Hepatocyte (in vitro differentiated cells): ENCODE results near the gene DPP10. TPM values are rescaled to one million over a fixed set of nuclear protein-coding genes. Genes with fewer than 3 reads are reported as not detected.
"Not testable (repeated sequence)": the region's sequence is repeated elsewhere in the genome, so short reads cannot be mapped to it uniquely, and the experiment has no call there.

ENCODE experiments used
- DNase-seq: peaks from one replicate; pipeline ENCODE4 v3.0.0-alpha.2; 2016; ENCODE audit warnings: low spot score
- H2AFZ ChIP-seq: fragments of 200-600 bp; sonication (generic); 2 replicates; pipeline ENCODE4 v1.6.0; 2016; ENCODE audit warnings: antibody characterized with exemption, mild to moderate bottlenecking
- H3K27ac ChIP-seq: fragments of 200-600 bp; sonication (generic); 2 replicates; pipeline ENCODE4 v1.5.1; 2016; ENCODE audit warnings: mild to moderate bottlenecking
- H3K27me3 ChIP-seq: fragments of 200-600 bp; sonication (generic); 2 replicates; pipeline ENCODE4 v1.6.1; 2016
- H3K36me3 ChIP-seq: fragments of 200-600 bp; sonication (generic); replicated peaks from 2 replicates; pipeline ENCODE4 v1.5.1; 2016; ENCODE audit warnings: low read depth; ENCODE audit not compliant: insufficient read depth
- H3K4me1 ChIP-seq: fragments of 200-600 bp; sonication (generic); 2 replicates; pipeline ENCODE4 v1.5.1; 2016; ENCODE audit warnings: mild to moderate bottlenecking, moderate library complexity; ENCODE audit not compliant: insufficient read depth
- H3K4me2 ChIP-seq: fragments of 200-600 bp; sonication (generic); 2 replicates; pipeline ENCODE4 v1.6.0; 2016
- H3K4me3 ChIP-seq: fragments of 200-600 bp; sonication (generic); 2 replicates; pipeline ENCODE4 v1.5.1; 2016; ENCODE audit warnings: mild to moderate bottlenecking
- H3K79me2 ChIP-seq: fragments of 200-600 bp; sonication (generic); 2 replicates; pipeline ENCODE4 v1.6.0; 2017; ENCODE audit warnings: mild to moderate bottlenecking
- H3K9me2 ChIP-seq: fragments of 200-600 bp; sonication (generic); replicated peaks from 2 replicates; pipeline ENCODE4 v1.6.0; 2017; ENCODE audit warnings: mild to moderate bottlenecking; ENCODE audit not compliant: insufficient read depth
- H3K9me3 ChIP-seq: fragments of 200-600 bp; sonication (generic); 2 replicates; pipeline ENCODE4 v1.5.1; 2016; ENCODE audit warnings: low read depth, mild to moderate bottlenecking
- H4K20me1 ChIP-seq: fragments of 200-600 bp; sonication (generic); 2 replicates; pipeline ENCODE4 v1.6.0; 2016; ENCODE audit warnings: mild to moderate bottlenecking; ENCODE audit not compliant: insufficient read depth, poor library complexity, severe bottlenecking
- EZH2 ChIP-seq: fragments of 200-600 bp; sonication (generic); IDR thresholded peaks from 2 replicates; pipeline ENCODE4 v1.6.1; 2016; ENCODE audit warnings: antibody characterized with exemption, mild to moderate bottlenecking, borderline replicate concordance
- EZH2phosphoT487 ChIP-seq: fragments of 200-600 bp; sonication (generic); IDR thresholded peaks from one replicate; pipeline ENCODE4 v1.6.1; 2018; ENCODE audit warnings: antibody characterized with exemption, mild to moderate bottlenecking, low read depth, moderate library complexity; ENCODE audit not compliant: unreplicated experiment, severe bottlenecking
- whole genome bisulfite sequencing: methylation state at CpG from one replicate; pipeline ENCODE4 v1.1.6; 2016; ENCODE audit warnings: low lambda C conversion rate; ENCODE audit errors: missing lambda C conversion rate; 5-methylcytosine and 5-hydroxymethylcytosine counted together
- polyA plus RNA-seq: library from polyadenylated mRNA; unstranded; fragments of >200 nt; fragmentation: Nextera tagmentation; extraction: Ambion mirVana; gene quantifications from 2 replicates; pipeline ENCODE4 v1.2.1, GENCODE V29; 2016
- total RNA-seq: library from RNA; depleted of rRNA; stranded (reverse); fragments of >200 nt; gene quantifications from 2 replicates; pipeline ENCODE4 v1.2.3, GENCODE V29; 2014
- TF ChIP-seq, protein P1 (sequence below): fragments of 200-600 bp; sonication (generic); IDR thresholded peaks from 2 replicates; pipeline ENCODE4 v1.5.1; 2016; ENCODE audit warnings: antibody characterized with exemption, mild to moderate bottlenecking; ENCODE audit not compliant: poor library complexity

DPP10 gene
- total and polyA plus RNA-seq, 2 experiments from 2014 or later, result 5.0 to 15.7 TPM

DNA sequence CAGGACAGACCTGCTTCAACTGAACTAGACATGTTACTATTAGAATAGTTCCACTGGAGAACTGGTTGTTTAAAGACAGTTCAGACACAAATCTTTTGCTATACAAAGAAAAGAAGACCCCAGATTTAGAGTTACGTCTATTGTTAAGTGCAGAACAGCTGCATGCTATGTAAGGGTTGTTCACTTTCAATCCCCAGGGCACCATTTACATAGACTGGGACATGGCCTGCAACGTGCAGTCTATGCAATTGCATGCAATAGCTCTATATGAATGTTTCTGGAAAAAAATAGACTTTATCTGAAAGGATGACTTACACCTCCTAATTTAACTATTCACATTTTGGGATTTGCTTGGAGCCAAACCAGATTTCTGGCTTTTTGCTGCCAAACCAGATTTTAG is 36.1 kb upstream of the DPP10 start:
- Histone ChIP-seq H3K27me3 (no peaks in the 10 kb centered on the region), H3K4me3 (no peak overlapping the region), H3K27ac (no peak overlapping the region), H3K4me2 (no peak overlapping the region), H4K20me1 (no peaks in the 10 kb centered on the region), H3K9me2 (no peaks in the 10 kb centered on the region), H3K79me2 (no peaks in the 10 kb centered on the region), H3K9me3 (no peaks in the 10 kb centered on the region), H2AFZ (no peak overlapping the region), H3K4me1 (no peaks in the 10 kb centered on the region), H3K36me3 (no peaks in the 10 kb centered on the region)
- DNase-seq, result no peak
- 75% methylated on average over 2 of the region's 2 CpGs for WGBS
- TF ChIP-seq EZH2 (no peak), EZH2phosphoT487 (no peak)
- TF ChIP-seq, protein P1, sequence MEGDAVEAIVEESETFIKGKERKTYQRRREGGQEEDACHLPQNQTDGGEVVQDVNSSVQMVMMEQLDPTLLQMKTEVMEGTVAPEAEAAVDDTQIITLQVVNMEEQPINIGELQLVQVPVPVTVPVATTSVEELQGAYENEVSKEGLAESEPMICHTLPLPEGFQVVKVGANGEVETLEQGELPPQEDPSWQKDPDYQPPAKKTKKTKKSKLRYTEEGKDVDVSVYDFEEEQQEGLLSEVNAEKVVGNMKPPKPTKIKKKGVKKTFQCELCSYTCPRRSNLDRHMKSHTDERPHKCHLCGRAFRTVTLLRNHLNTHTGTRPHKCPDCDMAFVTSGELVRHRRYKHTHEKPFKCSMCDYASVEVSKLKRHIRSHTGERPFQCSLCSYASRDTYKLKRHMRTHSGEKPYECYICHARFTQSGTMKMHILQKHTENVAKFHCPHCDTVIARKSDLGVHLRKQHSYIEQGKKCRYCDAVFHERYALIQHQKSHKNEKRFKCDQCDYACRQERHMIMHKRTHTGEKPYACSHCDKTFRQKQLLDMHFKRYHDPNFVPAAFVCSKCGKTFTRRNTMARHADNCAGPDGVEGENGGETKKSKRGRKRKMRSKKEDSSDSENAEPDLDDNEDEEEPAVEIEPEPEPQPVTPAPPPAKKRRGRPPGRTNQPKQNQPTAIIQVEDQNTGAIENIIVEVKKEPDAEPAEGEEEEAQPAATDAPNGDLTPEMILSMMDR, result no peak

- not testable (repeated sequence) for H3K9me2 ChIP-seq, H4K20me1 ChIP-seq, H3K27me3 ChIP-seq, H3K36me3 ChIP-seq, H3K27ac ChIP-seq, H3K4me2 ChIP-seq, H3K4me1 ChIP-seq, H3K79me2 ChIP-seq, DNase-seq, H3K4me3 ChIP-seq, H2AFZ ChIP-seq, H3K9me3 ChIP-seq
- 92% methylated on average over 2 of the region's 5 CpGs for WGBS
Observed at GRCh38 chr2:114407353-114407752, 35.1 kb upstream of the DPP10 start.

- no peak for DNase-seq
Observed at GRCh38 chr2:114421781-114422180, 20.7 kb upstream of the DPP10 start.

DNA sequence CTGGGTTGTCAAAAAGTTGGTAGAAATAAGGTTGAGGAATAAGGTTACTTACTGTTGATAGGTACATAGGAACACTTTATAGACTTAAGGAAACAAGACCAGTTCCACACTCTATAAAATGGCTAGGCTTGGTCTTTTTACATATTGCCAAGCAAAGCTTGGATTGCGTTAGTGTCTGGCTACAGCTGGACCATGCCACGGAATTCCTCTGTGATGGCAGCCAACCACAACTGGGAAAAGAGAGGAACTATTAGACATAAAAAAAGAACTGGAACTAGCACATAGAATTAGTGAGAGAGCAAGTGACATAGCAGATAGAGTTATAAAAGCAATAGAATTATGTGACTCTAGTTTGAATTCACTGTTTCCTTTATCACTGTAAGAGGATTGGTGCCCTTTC is 17.7 kb upstream of the DPP10 start:
- no peak overlapping the region for H2AFZ ChIP-seq
- H3K9me3 ChIP-seq, result no peaks in the 10 kb centered on the region
- H3K27me3 ChIP-seq, result no peaks in the 10 kb centered on the region
- H3K9me2 ChIP-seq, result no peaks in the 10 kb centered on the region
- no peaks in the 10 kb centered on the region for H4K20me1 ChIP-seq
- H3K36me3 ChIP-seq, result no peaks in the 10 kb centered on the region
- no peak overlapping the region for H3K4me3 ChIP-seq
- no peak for DNase-seq
- no peak overlapping the region for H3K27ac ChIP-seq
- TF ChIP-seq, protein P1, result no peak
- no peak for TF ChIP-seq EZH2phosphoT487
- TF ChIP-seq EZH2, result no peak
- no peak overlapping the region for H3K4me2 ChIP-seq
- 89% methylated on average over 2 of the region's 2 CpGs for WGBS
- no peaks in the 10 kb centered on the region for H3K79me2 ChIP-seq
- no peaks in the 10 kb centered on the region for H3K4me1 ChIP-seq

More at GRCh38 chr2:114421781-114422180, 20.7 kb upstream of the DPP10 start:
- H3K79me2 ChIP-seq, result no peaks in the 10 kb centered on the region
- TF ChIP-seq, protein P1, result no peak
- TF ChIP-seq EZH2phosphoT487, result no peak
- H3K36me3 ChIP-seq, result no peaks in the 10 kb centered on the region
- no peak overlapping the region for H2AFZ ChIP-seq
- no peak overlapping the region for H3K4me3 ChIP-seq
- H3K9me3 ChIP-seq, result no peaks in the 10 kb centered on the region
- H3K27me3 ChIP-seq, result no peaks in the 10 kb centered on the region
- H4K20me1 ChIP-seq, result no peaks in the 10 kb centered on the region
- no peaks in the 10 kb centered on the region for H3K9me2 ChIP-seq
- WGBS, result 50% methylated on average over 3 of the region's 3 CpGs
- no peak overlapping the region for H3K4me2 ChIP-seq
- H3K27ac ChIP-seq, result no peak overlapping the region
- no peaks in the 10 kb centered on the region for H3K4me1 ChIP-seq
